Calu3 (cell line): ENCODE results near the gene LAMB3. TPM values are rescaled to one million over a fixed set of nuclear protein-coding genes. Genes with fewer than 3 reads are reported as not detected.

Experiments
- BruUV-seq: library from RNA; stranded (reverse); fragments of 400-500 nt; replicated peaks from 2 replicates; lab custom pipeline; 2021; lab: Mats Ljungman, UMichigan
- CTCF ChIA-PET: fragments of 300-600 bp; sonication (Branson Sonifier 250); formaldehyde crosslinking; loops from one replicate; lab custom pipeline; 2022; ENCODE audit warnings: antibody characterized with exemption; lab: Charles Lee
- DNase-seq: peaks from one replicate; pipeline ENCODE4 v3.0.0; 2022
- H3K27ac Mint-ChIP-seq: one replicate; pipeline ENCODE4 v1.8.0; 2022; ENCODE audit warnings: mixed read lengths; ENCODE audit not compliant: unreplicated experiment
- H3K27me3 Mint-ChIP-seq: one replicate; pipeline ENCODE4 v1.8.0; 2022; ENCODE audit warnings: mixed read lengths; ENCODE audit not compliant: unreplicated experiment
- H3K36me3 Mint-ChIP-seq: one replicate; pipeline ENCODE4 v1.8.0; 2022; ENCODE audit warnings: mild to moderate bottlenecking, moderate library complexity, mixed read lengths; ENCODE audit not compliant: insufficient read depth, unreplicated experiment
- H3K4me1 Mint-ChIP-seq: one replicate; pipeline ENCODE4 v1.8.0; 2022; ENCODE audit warnings: mild to moderate bottlenecking, low read depth, mixed read lengths; ENCODE audit not compliant: unreplicated experiment
- H3K4me3 Mint-ChIP-seq: one replicate; pipeline ENCODE4 v1.8.0; 2022; ENCODE audit warnings: mild to moderate bottlenecking, low read depth, moderate library complexity, mixed read lengths; ENCODE audit not compliant: unreplicated experiment
- H3K9me3 Mint-ChIP-seq: one replicate; pipeline ENCODE4 v1.8.0; 2022; ENCODE audit warnings: low read depth, mixed read lengths; ENCODE audit not compliant: unreplicated experiment
- CTCF ChIP-seq: fragments of 200-600 bp; IDR thresholded peaks from one replicate; pipeline ENCODE4 v1.8.0; 2022; ENCODE audit warnings: antibody characterized with exemption; ENCODE audit not compliant: unreplicated experiment
- intact Hi-C: fragments of 100-400 bp; cut with micrococcal nuclease; formaldehyde crosslinking; loops from one replicate; pipeline ENCODE4 v1.10.0; 2022; ENCODE audit not compliant: unreplicated experiment
- total RNA-seq: library from RNA; stranded (reverse); gene quantifications from 2 replicates; pipeline ENCODE4 v1.2.3, GENCODE V29; 2022

The LAMB3 gene
- total RNA-seq, 1 experiment from 2014 or later: 331 TPM

GRCh38 chr1:209586221-209586740 lies 65.9 kb downstream of the LAMB3 start:
- no TSS peak for BruUV-seq
- Mint-ChIP-seq H3K4me3 (no peak overlapping the region), H3K36me3 (no peaks in the 10 kb centered on the region), H3K27me3 (peaks cover 35% of the 10 kb centered on the region), H3K4me1 (no peaks in the 10 kb centered on the region), H3K9me3 (no peaks in the 10 kb centered on the region), H3K27ac (no peak overlapping the region)
- TF ChIP-seq CTCF: no peak
- intact Hi-C loops: no loop called here
- DNase-seq: no peak
- CTCF ChIA-PET: interaction anchor here (0.9 to 1.0 kb wide), 2 partner anchors 10 to 17 kb away, joined by 4 to 6 read pairs; no protein-coding TSS in a partner anchor

- no peaks in the 10 kb centered on the region for H3K9me3 Mint-ChIP-seq
- no peaks in the 10 kb centered on the region for H3K36me3 Mint-ChIP-seq
- H3K4me3 Mint-ChIP-seq: no peak overlapping the region
- peak; percentile 55 for DNase-seq
- no TSS peak for BruUV-seq
- intact Hi-C loops: no loop called here
- CTCF ChIA-PET: interaction anchor here (0.9 to 1.0 kb wide), 2 partner anchors 9 to 16 kb away, joined by 4 to 6 read pairs; no protein-coding TSS in a partner anchor
- no peaks in the 10 kb centered on the region for H3K4me1 Mint-ChIP-seq
- TF ChIP-seq CTCF: no peak
- peaks cover 32% of the 10 kb centered on the region for H3K27me3 Mint-ChIP-seq
- H3K27ac Mint-ChIP-seq: no peak overlapping the region
These were observed 66.6 kb downstream of the LAMB3 start for GRCh38 chr1:209585672-209586071.

GRCh38 chr1:209585197-209585596 lies 67.0 kb downstream of the LAMB3 start:
- no TSS peak for BruUV-seq
- intact Hi-C loops: no loop called here
- no peak overlapping the region for H3K27ac Mint-ChIP-seq
- no peaks in the 10 kb centered on the region for H3K4me1 Mint-ChIP-seq
- peaks cover 27% of the 10 kb centered on the region for H3K27me3 Mint-ChIP-seq
- no peak for DNase-seq
- H3K4me3 Mint-ChIP-seq: no peak overlapping the region
- TF ChIP-seq CTCF: no peak
- H3K9me3 Mint-ChIP-seq: no peaks in the 10 kb centered on the region
- CTCF ChIA-PET: interaction anchor here (1.0 kb wide), 1 partner anchor 8 kb away, joined by 4 read pairs; no protein-coding TSS in a partner anchor
- no peaks in the 10 kb centered on the region for H3K36me3 Mint-ChIP-seq

DNA sequence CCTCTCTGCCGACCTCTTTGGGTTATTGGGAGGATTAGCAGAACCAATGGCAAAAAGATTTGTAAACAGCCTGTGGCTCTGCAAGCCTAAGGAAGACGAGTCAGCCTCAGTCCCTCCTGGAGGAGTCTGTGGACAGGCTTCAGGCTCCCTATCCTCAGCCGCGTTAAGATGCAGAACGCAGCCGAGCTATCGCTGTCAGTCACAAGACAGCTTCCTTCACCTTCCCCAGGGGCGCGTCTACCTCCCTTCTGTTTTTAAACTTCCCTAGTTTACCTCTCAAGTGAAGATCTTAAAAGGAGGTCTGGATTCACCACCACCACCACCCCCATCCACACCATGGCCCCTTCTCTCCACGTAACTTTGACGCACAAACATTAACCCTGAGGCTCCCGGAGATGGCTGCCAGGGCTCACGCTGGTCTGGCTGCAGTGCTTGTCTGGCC lies 68.0 kb downstream of the LAMB3 start:
- H3K27me3 Mint-ChIP-seq: peaks cover 18% of the 10 kb centered on the region

More for the DNA sequence above, 68.0 kb downstream of the LAMB3 start:
- Mint-ChIP-seq H3K9me3 (no peaks in the 10 kb centered on the region), H3K36me3 (no peaks in the 10 kb centered on the region), H3K4me3 (no peak overlapping the region), H3K4me1 (no peaks in the 10 kb centered on the region), H3K27ac (no peak overlapping the region)
- intact Hi-C loops: no loop called here
- TF ChIP-seq CTCF: no peak
- no peak for DNase-seq
- no TSS peak for BruUV-seq
- CTCF ChIA-PET: interaction anchor here (0.6 kb wide), 1 partner anchor 244 kb away, joined by 3 read pairs; no protein-coding TSS in a partner anchor
